HEK293 (cell line): ENCODE data around the gene VSIR.

Source experiments
- ZNF274 ChIP-seq, 2 experiments: fragments of 200-500 bp in 1 of 2; fragments of 450-650 bp in 1 of 2; sonication (Bioruptor generic) in 1 of 2; formaldehyde crosslinking in 1 of 2; IDR thresholded peaks; 2 replicates each; pipeline versions ENCODE4 v1.5.1 to v1.6.1; 2014 to 2016; ENCODE audit warnings: borderline replicate concordance in 1 of 2, inconsistent platforms in 1 of 2, low read length in 1 of 2, missing biosample characterization in 1 of 2, missing genetic modification characterization in 1 of 2
- ZNF292 ChIP-seq: fragments of 450-650 bp; formaldehyde crosslinking; IDR thresholded peaks from 2 replicates; pipeline ENCODE4 v1.5.1; 2016; ENCODE audit warnings: low read depth, missing biosample characterization, missing genetic modification characterization, borderline replicate concordance
- ZNF350 ChIP-seq: fragments of 450-650 bp; formaldehyde crosslinking; IDR thresholded peaks from 2 replicates; pipeline ENCODE4 v1.5.0; 2017; ENCODE audit warnings: missing biosample characterization, mild to moderate bottlenecking, missing genetic modification characterization
- ZNF510 ChIP-seq: fragments of 450-650 bp; formaldehyde crosslinking; IDR thresholded peaks from 2 replicates; pipeline ENCODE4 v1.5.1; 2018; ENCODE audit warnings: mild to moderate bottlenecking, missing genetic modification characterization, missing biosample characterization; ENCODE audit not compliant: insufficient replicate concordance
- ZNF704 ChIP-seq: fragments of 450-650 bp; formaldehyde crosslinking; IDR thresholded peaks from 2 replicates; pipeline ENCODE4 v1.5.1; 2016; ENCODE audit warnings: missing biosample characterization, missing genetic modification characterization

GRCh38 chr10:71715026-71715425 is 58.3 kb downstream of the VSIR start:
- no peak for TF ChIP-seq ZNF274 (IDR thresholded peaks at IDR 0.05; ENCODE audit: low read length)
- TF ChIP-seq ZNF274 (tag by site-specific recombination; IDR thresholded peaks at IDR 0.05; ENCODE audit: borderline replicate concordance), result no peak
- no peak for TF ChIP-seq ZNF704 (tag by site-specific recombination)
- TF ChIP-seq ZNF292, result no peak
- TF ChIP-seq ZNF510 (tag by site-specific recombination), result no peak
- no peak for TF ChIP-seq ZNF350 (tag by site-specific recombination)
